HG03521 (cell line): Measurements from ENCODE around the gene AUH.

Experiments
- ATAC-seq: cut with Tn5 transposase; IDR thresholded peaks from one replicate; pipeline ENCODE4 v1.9.1; 2021; ENCODE audit warnings: mild to moderate bottlenecking, moderate library complexity; ENCODE audit not compliant: unreplicated experiment

AUH gene

GRCh38 chr9:91177081-91177480 lies 184.6 kb downstream of the AUH start:
- no peak for ATAC-seq

GRCh38 chr9:91176426-91176825 lies 185.3 kb downstream of the AUH start:
- ATAC-seq: no peak

GRCh38 chr9:91174772-91175171 lies 186.9 kb downstream of the AUH start:
- no peak for ATAC-seq

- ATAC-seq: no peak
Measured at GRCh38 chr9:91172329-91172728, 189.4 kb downstream of the AUH start.

GRCh38 chr9:91170951-91171350 lies 190.8 kb downstream of the AUH start:
- ATAC-seq: no peak

- no peak for ATAC-seq
Measured at GRCh38 chr9:91166796-91167366, 194.8 kb downstream of the AUH start.

- ATAC-seq: no peak
Measured at GRCh38 chr9:91164724-91165520, 196.8 kb downstream of the AUH start.
